Trophoblast cell (in vitro differentiated cells and primary cell): ENCODE data around the gene UGT1A6.

Source experiments
- DNase-seq, 2 donors: peaks; one replicate each; pipeline ENCODE4 v3.0.0-alpha.2; 2016
- H2AFZ ChIP-seq: 2 replicates; pipeline ENCODE4 v1.6.1; 2013; ENCODE audit warnings: low read length, moderate library complexity, mild to moderate bottlenecking; ENCODE audit not compliant: insufficient read depth, poor library complexity
- H2AK5ac ChIP-seq: 2 replicates; pipeline ENCODE4 v1.6.1; 2013; ENCODE audit warnings: mild to moderate bottlenecking, low read length
- H2BK120ac ChIP-seq: 2 replicates; pipeline ENCODE4 v1.6.1; 2013; ENCODE audit warnings: low read length, mild to moderate bottlenecking, moderate library complexity; ENCODE audit not compliant: insufficient read depth, poor library complexity
- H2BK12ac ChIP-seq: 2 replicates; pipeline ENCODE4 v1.6.1; 2013; ENCODE audit warnings: mild to moderate bottlenecking, low read length, moderate library complexity
- H2BK5ac ChIP-seq: 2 replicates; pipeline ENCODE4 v1.6.1; 2013; ENCODE audit warnings: low read length, low read depth, moderate library complexity, mild to moderate bottlenecking; ENCODE audit not compliant: poor library complexity
- H3K14ac ChIP-seq: 2 replicates; pipeline ENCODE4 v1.6.1; 2013; ENCODE audit warnings: mild to moderate bottlenecking, low read length
- H3K18ac ChIP-seq: 2 replicates; pipeline ENCODE4 v1.6.1; 2013; ENCODE audit warnings: mild to moderate bottlenecking, low read length
- H3K23ac ChIP-seq: 2 replicates; pipeline ENCODE4 v1.6.1; 2013; ENCODE audit warnings: low read length
- H3K27ac ChIP-seq: 2 replicates; pipeline ENCODE4 v1.5.1; 2013; ENCODE audit warnings: low read depth, mild to moderate bottlenecking, inconsistent platforms, low read length, moderate library complexity
- H3K27me3 ChIP-seq: 2 replicates; pipeline ENCODE4 v1.6.1; 2013; ENCODE audit warnings: inconsistent platforms, mild to moderate bottlenecking, low read length, moderate library complexity; ENCODE audit not compliant: insufficient read depth
- H3K36me3 ChIP-seq, 2 experiments: 1 replicate in 1 of 2; 2 replicates in 1 of 2; pipeline ENCODE4 v1.6.1; 2013; ENCODE audit warnings: low read length in 2 of 2, mild to moderate bottlenecking in 2 of 2, moderate library complexity in 1 of 2; ENCODE audit not compliant: insufficient read depth in 2 of 2, control insufficient read depth in 1 of 2
- H3K4ac ChIP-seq: 2 replicates; pipeline ENCODE4 v1.6.1; 2013; ENCODE audit warnings: low read depth, mild to moderate bottlenecking, low read length, moderate library complexity
- H3K4me1 ChIP-seq, 2 experiments: 1 replicate in 1 of 2; 2 replicates in 1 of 2; pipeline ENCODE4 v1.6.1; 2013; ENCODE audit warnings: low read length in 2 of 2, mild to moderate bottlenecking in 2 of 2, moderate library complexity in 1 of 2; ENCODE audit not compliant: insufficient read depth in 2 of 2, control insufficient read depth in 1 of 2
- H3K4me2 ChIP-seq: 2 replicates; pipeline ENCODE4 v1.6.1; 2013; ENCODE audit warnings: inconsistent platforms, mild to moderate bottlenecking, low read length, moderate library complexity
- H3K4me3 ChIP-seq: 2 replicates; pipeline ENCODE4 v1.5.1; 2013; ENCODE audit warnings: mild to moderate bottlenecking, low read depth, low read length, inconsistent platforms
- H3K79me1 ChIP-seq: one replicate; pipeline ENCODE4 v1.6.1; 2013; ENCODE audit warnings: low read length
- H3K79me2 ChIP-seq: 2 replicates; pipeline ENCODE4 v1.6.1; 2013; ENCODE audit warnings: low read length, mild to moderate bottlenecking; ENCODE audit not compliant: control insufficient read depth, insufficient read depth, poor library complexity
- H3K9ac ChIP-seq: 2 replicates; pipeline ENCODE4 v1.6.1; 2013; ENCODE audit warnings: mild to moderate bottlenecking, low read length
- H3K9me3 ChIP-seq: 2 replicates; pipeline ENCODE4 v1.6.1; 2013; ENCODE audit warnings: low read depth, mild to moderate bottlenecking, control low read depth, inconsistent platforms, low read length; ENCODE audit not compliant: insufficient read depth
- H4K12ac ChIP-seq: 2 replicates; pipeline ENCODE4 v1.6.1; 2013; ENCODE audit warnings: low read depth, mild to moderate bottlenecking, low read length, moderate library complexity
- H4K8ac ChIP-seq: 2 replicates; pipeline ENCODE4 v1.6.1; 2013; ENCODE audit warnings: low read depth, mild to moderate bottlenecking, low read length, moderate library complexity
- H4K91ac ChIP-seq: one replicate; pipeline ENCODE4 v1.6.1; 2013; ENCODE audit warnings: low read depth, mild to moderate bottlenecking, low read length, moderate library complexity
- WGBS: extraction: QIAGEN DNeasy Blood & Tissue Kit; methylation state at CpG from one replicate; pipeline ENCODE4 v1.1.7; 2013; ENCODE audit warnings: missing lambda C conversion rate; ENCODE audit not compliant: insufficient read length, insufficient coverage; ENCODE audit errors: extremely low coverage; 5-methylcytosine and 5-hydroxymethylcytosine counted together

The UGT1A6 gene

GRCh38 chr2:233713262-233713615 lies 20.5 kb downstream of the UGT1A6 start:
- whole genome bisulfite sequencing: no CpG with 5 or more reads among the region's 7 CpGs
- Histone ChIP-seq H2AFZ (no peak overlapping the region), H2AK5ac (no peak overlapping the region), H3K79me1 (no peaks in the 10 kb centered on the region), H2BK12ac (no peak overlapping the region), H4K8ac (no peak overlapping the region), H3K4me3 (no peak overlapping the region), H3K9ac (no peak overlapping the region), H3K27ac (no peak overlapping the region), H3K36me3 (no peaks in the 10 kb centered on the region), H3K4me2 (no peak overlapping the region), H3K23ac (no peak overlapping the region), H3K79me2 (no peaks in the 10 kb centered on the region), H3K18ac (no peak overlapping the region), H3K14ac (no peak overlapping the region), H3K4ac (no peak overlapping the region), H3K27me3 (no peaks in the 10 kb centered on the region), H3K4me1 (no peaks in the 10 kb centered on the region), H2BK5ac (no peak overlapping the region), H3K9me3 (peaks cover 2% of the 10 kb centered on the region), H2BK120ac (no peak overlapping the region), H4K12ac (no peak overlapping the region), H4K91ac (no peak overlapping the region)
- no peak for DNase-seq

- no CpG with 5 or more reads among the region's 2 CpGs for WGBS
These were observed 21.4 kb downstream of the UGT1A6 start for GRCh38 chr2:233714121-233714520.

GRCh38 chr2:233718552-233718951 lies 25.9 kb downstream of the UGT1A6 start, which contains the start of gene UGT1A4:
Gene UGT1A4, plus strand, starts transcription at chr2:233718736. Its CDS starts 85 bp downstream, at chr2:233718821.
- no peaks in the 10 kb centered on the region for H3K36me3 ChIP-seq
- no peak within 1 kb of the TSS for H4K8ac ChIP-seq
- no peak within 1 kb of the TSS for H2BK12ac ChIP-seq
- H3K4me1 ChIP-seq: no peaks in the 10 kb centered on the region
- H3K4me3 ChIP-seq: no peak within 1 kb of the TSS
- H3K79me1 ChIP-seq: no peaks in the 10 kb centered on the region
- no peak within 1 kb of the TSS for H3K23ac ChIP-seq
- no peaks in the 10 kb centered on the region for H3K79me2 ChIP-seq
- H3K14ac ChIP-seq: no peak within 1 kb of the TSS
- no peak within 1 kb of the TSS for H3K9ac ChIP-seq
- no peak within 1 kb of the TSS for H2BK5ac ChIP-seq
- no peak within 1 kb of the TSS for H3K27ac ChIP-seq
- peaks cover 8% of the 10 kb centered on the region for H3K9me3 ChIP-seq
- no peak within 1 kb of the TSS for H4K12ac ChIP-seq
- no peak within 1 kb of the TSS for H2AK5ac ChIP-seq
- no peak within 1 kb of the TSS for H3K18ac ChIP-seq
- H3K27me3 ChIP-seq: no peaks in the 10 kb centered on the region
- no peak for DNase-seq
- no peak within 1 kb of the TSS for H3K4me2 ChIP-seq
- no CpG with 5 or more reads among the region's 7 CpGs for WGBS
- H4K91ac ChIP-seq: no peak within 1 kb of the TSS
- no peak within 1 kb of the TSS for H2AFZ ChIP-seq
- no peak within 1 kb of the TSS for H2BK120ac ChIP-seq
- no peak within 1 kb of the TSS for H3K4ac ChIP-seq

More at GRCh38 chr2:233714121-233714520, 21.4 kb downstream of the UGT1A6 start:
- H3K27ac ChIP-seq: no peak overlapping the region
- H3K4me2 ChIP-seq: no peak overlapping the region
- H2AFZ ChIP-seq: no peak overlapping the region
- H4K12ac ChIP-seq: no peak overlapping the region
- H2BK12ac ChIP-seq: no peak overlapping the region
- H2AK5ac ChIP-seq: no peak overlapping the region
- no peak overlapping the region for H3K4me3 ChIP-seq
- no peak overlapping the region for H4K8ac ChIP-seq
- H3K27me3 ChIP-seq: no peaks in the 10 kb centered on the region
- no peaks in the 10 kb centered on the region for H3K79me2 ChIP-seq
- H3K23ac ChIP-seq: no peak overlapping the region
- H3K9me3 ChIP-seq: peaks cover 2% of the 10 kb centered on the region
- H3K36me3 ChIP-seq: no peaks in the 10 kb centered on the region
- H2BK120ac ChIP-seq: no peak overlapping the region
- no peaks in the 10 kb centered on the region for H3K79me1 ChIP-seq
- H3K4me1 ChIP-seq: no peaks in the 10 kb centered on the region
- no peak overlapping the region for H3K9ac ChIP-seq
- no peak overlapping the region for H2BK5ac ChIP-seq
- H4K91ac ChIP-seq: no peak overlapping the region
- H3K18ac ChIP-seq: no peak overlapping the region
- no peak overlapping the region for H3K4ac ChIP-seq
- H3K14ac ChIP-seq: no peak overlapping the region
- DNase-seq: no peak

- no peak within 1 kb of the TSS for H2AFZ ChIP-seq
These were observed 36.1 kb downstream of the UGT1A6 start, which contains the start of gene UGT1A3 for GRCh38 chr2:233728723-233729301. Gene UGT1A3, plus strand, starts transcription at chr2:233729042. Its CDS starts 85 bp downstream, at chr2:233729127.

More at GRCh38 chr2:233728723-233729301, 36.1 kb downstream of the UGT1A6 start, which contains the start of gene UGT1A3:
- Histone ChIP-seq H3K27me3 (no peaks in the 10 kb centered on the region), H2AK5ac (no peak within 1 kb of the TSS), H3K4me3 (no peak within 1 kb of the TSS), H3K4me2 (no peak within 1 kb of the TSS), H3K79me2 (no peaks in the 10 kb centered on the region), H2BK12ac (no peak within 1 kb of the TSS), H4K12ac (no peak within 1 kb of the TSS), H3K4me1 (no peaks in the 10 kb centered on the region), H3K9me3 (peaks cover 10% of the 10 kb centered on the region), H4K8ac (no peak within 1 kb of the TSS), H3K18ac (no peak within 1 kb of the TSS), H3K27ac (no peak within 1 kb of the TSS), H2BK120ac (no peak within 1 kb of the TSS), H3K4ac (no peak within 1 kb of the TSS), H3K36me3 (no peaks in the 10 kb centered on the region), H4K91ac (no peak within 1 kb of the TSS), H3K14ac (no peak within 1 kb of the TSS), H3K23ac (no peak within 1 kb of the TSS), H2BK5ac (no peak within 1 kb of the TSS), H3K79me1 (no peaks in the 10 kb centered on the region), H3K9ac (no peak within 1 kb of the TSS)
- no peak for DNase-seq
- WGBS: no CpG with 5 or more reads among the region's 8 CpGs
